GM18526 (cell line): ENCODE data around the gene CACNA1B.

Experiments used
- POLR2A ChIP-seq: IDR thresholded peaks from 3 replicates; pipeline ENCODE4 v1.6.1; 2011; ENCODE audit not compliant: insufficient read length; ENCODE audit errors: extremely low read depth

The CACNA1B gene

DNA sequence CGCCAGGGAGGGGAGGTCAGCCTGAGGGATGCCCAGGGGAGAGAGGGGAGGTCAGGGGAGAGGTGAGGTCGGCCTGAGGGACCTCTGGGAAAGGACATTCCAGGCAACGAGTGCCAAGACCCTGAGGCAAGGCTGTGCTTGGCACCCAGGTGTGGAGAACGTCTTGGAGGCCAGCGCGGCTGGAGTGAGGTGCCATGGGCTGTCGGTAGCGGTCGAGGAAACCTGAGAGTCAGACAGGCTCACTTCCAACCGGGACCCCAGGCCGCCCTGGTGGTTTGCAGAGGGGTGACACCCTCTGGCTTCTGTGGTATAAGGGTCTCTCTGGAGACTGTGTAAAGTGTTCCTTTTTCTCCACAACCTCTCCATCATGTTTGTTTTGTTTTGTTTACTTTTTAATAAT is 82.9 kb downstream of the CACNA1B start:
- no peak for TF ChIP-seq POLR2A

DNA sequence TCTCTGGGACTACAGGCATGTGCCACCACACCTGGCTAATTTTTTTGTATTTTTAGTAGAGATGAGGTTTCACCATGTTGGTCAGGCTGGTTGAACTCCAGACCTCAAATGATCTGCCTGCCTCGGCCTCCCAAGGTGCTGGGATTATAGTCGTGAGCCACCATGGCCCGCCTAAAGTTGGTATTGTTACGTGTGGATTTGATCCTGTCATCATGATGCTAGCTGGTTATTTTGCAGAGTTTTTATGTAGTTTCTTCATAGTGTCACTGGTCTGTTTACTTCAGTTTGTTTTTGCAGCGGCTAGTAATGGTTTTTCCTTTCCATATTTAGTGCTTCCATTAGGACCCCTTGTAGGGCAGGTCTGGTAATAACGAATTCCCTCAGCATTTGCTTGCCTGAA is 85.9 kb downstream of the CACNA1B start:
- no peak for TF ChIP-seq POLR2A

DNA sequence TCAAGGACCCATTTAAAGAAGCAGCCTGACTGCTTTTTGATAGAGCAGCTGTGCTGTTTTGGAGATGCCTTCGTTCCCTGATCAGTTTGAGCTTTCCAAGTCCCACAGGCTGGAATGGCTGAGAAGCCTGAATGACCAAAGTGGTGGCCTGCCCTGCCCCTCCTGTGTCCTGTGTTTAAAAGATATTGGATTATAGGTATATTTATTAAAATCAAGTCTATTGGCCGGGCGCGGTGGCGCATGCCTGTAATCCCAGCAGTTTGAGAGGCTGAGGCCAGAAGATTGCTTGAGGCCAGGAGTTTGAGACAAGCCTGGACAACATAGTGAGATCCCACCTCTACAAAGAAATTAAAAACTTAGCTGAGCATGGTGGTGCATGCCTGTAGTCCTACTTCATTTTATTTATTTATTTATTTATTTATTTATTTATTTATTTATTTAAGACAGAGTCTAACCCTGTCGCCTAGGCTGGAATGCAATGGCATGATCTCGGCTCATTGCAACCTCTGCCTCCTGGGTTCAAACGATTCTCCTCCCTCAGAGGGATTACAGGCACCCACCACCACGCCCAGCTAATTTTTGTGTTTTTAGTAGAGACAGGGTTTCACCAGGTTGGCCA is 87.7 kb downstream of the CACNA1B start:
- TF ChIP-seq POLR2A = no peak

DNA sequence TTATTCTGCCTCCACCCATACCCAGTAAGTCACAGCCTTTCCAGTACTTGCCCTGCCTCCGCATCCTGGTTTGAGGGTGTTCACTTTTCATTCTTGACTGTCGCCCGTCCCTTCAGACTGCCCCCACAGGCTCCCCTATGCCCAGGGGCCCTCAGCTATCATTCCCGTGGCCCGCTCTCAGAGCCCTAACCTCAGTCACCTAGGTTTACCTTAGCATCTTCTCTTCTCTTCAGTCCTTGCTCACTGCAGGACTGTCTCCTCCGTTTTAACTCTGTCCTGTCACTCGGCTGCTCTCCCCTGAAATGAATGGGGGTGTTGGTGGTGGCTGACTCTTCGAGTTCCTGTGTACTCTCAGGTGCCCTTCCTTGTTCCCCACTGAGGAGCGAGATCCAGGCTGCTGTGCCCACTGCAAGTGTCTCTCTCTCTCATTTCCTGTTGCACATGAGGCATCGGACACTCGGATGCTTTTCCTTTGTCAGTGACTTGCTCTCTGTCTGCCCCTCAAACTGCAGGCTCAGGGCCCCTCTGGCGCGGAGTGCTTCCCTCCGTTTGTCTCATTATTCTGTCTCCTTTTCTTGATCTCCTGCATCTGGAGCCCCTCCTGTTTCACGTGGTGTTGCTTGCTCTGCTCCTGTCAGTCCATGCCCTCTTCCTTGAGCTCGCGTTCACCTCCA is 89.8 kb downstream of the CACNA1B start:
- no peak for TF ChIP-seq POLR2A

DNA sequence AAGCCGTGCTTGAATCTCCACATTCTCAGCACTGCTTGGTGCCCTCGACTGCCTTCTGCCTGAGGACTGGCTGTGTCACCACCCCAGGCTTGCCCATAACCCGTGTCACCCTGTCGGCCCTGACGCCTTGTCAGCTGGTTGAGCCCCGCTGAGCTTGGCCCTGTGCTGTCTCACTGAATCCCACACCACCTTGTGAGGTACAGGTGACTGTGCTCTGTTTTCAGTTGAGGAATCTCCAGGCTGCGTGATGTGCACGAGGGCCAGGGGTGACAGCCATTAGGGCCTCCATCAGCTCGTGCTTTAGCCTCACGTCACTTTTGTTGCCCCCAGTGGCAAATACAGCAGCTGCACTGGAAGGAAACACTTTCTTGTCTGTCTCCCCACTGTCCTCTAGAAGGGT is 90.7 kb downstream of the CACNA1B start:
- TF ChIP-seq POLR2A = no peak

DNA sequence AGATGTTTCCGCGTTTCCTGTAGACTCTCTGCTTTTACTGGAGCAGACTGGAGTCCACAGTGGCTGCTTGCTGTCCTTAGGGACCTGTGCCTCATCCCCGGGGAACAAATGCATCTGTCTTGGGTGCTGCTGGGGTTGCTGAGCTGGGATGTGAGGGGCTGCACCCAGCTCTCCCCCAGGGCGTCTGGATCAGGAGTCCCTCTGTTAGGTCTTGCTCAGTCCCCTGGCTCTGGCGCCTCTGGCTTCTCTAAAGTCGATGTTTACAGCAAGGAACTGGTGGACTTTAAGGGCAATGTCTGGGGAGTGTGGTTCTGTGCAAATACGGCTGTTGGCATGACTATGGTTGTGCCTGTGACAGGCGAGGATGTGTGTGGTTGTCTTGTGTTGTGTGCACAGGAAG is 91.4 kb downstream of the CACNA1B start:
- no peak for TF ChIP-seq POLR2A

DNA sequence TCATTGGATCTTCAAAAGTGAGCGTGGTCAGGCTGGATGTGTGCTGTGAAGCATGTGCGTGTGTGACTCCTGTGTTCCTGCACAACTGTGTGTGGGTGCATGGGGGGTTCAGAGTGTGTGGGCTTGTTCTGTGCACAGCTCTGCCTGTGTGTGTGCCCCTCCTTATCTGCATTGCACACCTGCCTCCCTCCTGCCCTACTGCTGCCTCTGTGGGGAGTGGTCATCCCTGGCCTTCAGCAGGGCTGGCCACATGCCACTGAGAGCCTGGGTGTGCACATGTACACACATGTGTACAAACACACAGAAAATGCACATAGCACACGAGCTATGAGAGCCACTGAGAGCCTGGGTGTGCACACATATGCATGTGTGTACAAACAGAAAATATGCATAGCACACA is 92.1 kb downstream of the CACNA1B start:
- TF ChIP-seq POLR2A = no peak

DNA sequence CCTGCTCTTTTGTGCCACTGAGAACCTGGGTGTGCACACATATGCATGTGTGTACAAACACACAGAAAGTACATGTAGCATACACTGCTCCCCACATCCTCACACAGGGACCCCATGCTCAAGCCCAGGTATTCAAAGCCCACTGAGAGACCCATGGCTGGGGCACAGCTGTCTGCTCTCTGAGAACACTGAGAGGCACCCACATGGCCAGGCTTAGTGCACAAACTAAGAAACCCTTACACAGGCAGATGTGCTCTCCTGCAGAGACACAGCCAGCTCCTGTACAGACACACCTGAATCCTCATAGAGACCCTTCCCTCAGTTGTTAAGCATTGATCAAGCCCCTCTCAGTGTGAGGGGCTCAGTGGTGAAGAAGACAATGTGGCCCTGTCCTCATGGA is 92.5 kb downstream of the CACNA1B start:
- no peak for TF ChIP-seq POLR2A

DNA sequence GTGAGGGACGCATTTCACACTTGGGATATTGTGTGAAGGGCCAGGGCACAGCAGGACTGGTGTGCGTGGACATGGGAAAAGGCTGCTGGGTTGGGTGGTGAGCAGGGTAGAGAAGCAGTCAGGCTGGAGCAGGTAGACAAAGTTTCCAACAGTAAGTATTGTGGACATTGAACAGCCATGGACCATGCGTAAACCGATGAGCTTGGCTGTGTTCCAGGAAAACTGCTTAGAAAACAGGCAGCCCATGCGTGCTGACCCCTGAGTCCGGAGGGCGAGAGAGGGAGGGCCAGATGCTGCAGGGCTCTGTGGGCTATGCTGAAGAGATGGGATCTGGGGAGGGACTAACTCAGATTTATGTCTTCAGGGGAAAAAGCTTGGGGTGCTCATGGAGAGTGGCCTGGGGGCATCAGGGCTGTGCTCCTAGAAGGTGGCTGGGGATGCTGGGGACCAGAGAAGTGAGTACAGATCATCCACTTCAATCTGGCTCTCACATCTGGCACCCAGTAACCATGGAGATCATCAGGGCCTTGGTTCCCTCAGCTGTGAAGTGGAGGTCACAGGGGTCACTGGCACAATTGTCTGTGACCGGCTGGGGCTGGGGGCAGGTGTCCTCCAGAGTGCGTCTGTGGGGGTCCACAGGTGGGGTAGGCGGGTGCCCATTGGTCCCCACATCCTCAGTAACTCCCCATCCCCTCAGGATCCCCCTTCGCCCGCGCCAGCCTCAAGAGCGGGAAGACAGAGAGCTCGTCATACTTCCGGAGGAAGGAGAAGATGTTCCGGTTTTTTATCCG is 93.3 kb downstream of the CACNA1B start:
- no peak for TF ChIP-seq POLR2A

DNA sequence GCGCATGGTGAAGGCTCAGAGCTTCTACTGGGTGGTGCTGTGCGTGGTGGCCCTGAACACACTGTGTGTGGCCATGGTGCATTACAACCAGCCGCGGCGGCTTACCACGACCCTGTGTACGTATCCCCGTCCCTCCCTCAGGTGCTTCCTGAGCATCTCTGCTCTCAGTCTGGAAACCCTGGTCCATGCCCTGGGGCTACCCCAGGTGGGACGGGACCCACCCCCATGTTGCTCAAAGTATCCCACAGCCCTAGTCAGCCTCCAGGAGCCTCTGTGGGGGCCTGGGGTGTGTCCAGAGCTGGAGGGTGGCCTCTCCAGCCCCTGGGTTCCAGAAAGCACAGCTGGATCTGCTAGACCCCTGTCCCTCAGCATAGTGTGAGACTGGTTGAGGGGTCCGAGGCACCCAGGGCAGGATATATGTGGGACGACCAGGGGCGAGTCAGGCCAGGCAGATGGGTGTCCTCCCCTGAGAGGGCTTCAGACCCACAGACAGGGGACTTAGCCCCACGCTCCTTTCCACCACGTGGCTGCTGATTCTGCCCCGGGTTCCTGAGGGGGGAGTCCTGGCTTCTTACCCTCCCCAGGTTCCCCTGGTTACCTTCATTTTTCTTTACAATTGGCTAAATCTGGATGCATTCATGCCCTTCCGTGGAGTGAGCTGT is 94.0 kb downstream of the CACNA1B start:
- no peak for TF ChIP-seq POLR2A

DNA sequence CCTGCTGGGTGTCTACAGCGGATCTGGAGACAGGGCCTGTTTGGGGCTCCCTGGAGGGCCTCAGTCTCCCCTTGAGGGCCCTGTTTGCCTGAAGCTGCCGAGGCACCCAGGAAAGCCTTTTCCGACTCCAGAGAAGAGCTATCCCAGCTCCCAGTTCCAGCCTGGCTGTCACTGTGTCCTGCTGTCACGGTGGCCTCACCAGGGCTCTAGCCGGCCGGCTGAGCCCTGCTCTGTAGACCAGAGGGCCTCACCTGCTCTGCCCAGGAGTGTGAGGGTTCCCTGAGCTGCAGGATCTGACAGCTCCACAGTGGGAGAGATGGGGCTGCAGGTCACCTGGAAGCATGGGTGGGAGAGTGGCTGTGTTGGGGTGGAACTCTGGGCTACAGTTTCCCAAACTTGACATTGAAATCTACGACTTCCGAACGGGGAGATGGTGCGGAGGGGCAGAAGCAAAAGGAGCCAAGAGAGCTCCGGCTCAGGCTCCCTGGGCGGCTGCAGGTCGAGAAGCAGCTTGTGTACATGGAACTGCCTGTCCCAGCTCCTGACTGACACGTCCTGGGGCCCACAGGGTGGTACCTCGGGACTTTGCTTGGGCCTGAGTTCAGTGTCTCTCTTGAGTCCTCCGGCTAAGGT is 94.9 kb downstream of the CACNA1B start:
- TF ChIP-seq POLR2A = no peak

DNA sequence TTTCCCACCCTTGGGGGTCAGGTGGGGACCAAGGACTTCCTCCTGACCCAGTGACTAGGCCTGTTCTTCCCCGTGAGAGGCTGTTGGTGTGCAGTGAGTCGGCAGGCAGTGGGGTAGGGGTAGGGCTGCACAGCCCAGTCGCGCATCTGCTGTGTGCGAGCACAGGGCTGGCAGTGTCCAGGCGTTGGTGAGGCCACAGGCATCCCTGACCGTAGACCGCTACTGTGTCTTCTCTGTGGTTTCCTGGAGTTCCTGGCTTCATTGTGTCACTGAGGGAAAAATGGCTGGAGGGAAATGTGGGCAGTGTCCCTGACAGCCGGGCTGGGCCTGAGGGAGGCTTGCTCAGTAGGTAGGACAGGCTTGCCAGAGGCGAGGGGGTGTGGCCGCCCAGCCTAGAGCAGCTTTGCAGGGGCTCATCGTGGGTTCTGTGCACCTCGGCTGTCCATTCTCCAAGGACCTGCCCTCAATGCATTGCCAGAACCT is 95.4 kb downstream of the CACNA1B start:
- no peak for TF ChIP-seq POLR2A

DNA sequence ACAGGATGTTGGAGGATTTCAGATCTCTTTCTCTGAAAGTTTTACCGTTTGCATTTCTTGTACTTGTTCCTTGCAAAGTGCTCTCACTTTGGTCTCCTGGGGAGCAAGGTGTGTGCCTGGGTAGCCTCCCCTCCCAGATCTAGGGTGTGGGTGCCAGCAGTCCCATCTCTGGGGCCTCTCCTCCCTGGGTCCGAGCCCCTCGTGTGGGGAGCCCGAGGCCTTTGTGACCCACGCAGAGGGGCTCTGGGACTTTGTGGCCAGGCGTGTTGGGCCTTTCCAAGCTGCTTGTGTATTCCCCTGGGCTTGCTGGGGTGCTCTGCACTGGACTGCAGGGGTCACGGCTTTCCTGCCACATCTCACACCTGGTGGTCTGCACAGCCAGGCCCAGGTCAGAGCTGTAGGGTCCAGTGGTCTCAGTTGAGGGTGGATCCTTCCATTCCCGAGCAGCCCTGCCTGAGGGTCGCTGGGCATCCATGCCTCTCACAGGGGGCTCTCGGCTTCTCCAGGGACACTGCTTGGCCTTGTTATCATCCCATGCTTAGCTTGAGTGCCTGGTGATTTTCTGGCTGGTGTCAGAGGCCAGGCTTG is 96.3 kb downstream of the CACNA1B start:
- TF ChIP-seq POLR2A = no peak

DNA sequence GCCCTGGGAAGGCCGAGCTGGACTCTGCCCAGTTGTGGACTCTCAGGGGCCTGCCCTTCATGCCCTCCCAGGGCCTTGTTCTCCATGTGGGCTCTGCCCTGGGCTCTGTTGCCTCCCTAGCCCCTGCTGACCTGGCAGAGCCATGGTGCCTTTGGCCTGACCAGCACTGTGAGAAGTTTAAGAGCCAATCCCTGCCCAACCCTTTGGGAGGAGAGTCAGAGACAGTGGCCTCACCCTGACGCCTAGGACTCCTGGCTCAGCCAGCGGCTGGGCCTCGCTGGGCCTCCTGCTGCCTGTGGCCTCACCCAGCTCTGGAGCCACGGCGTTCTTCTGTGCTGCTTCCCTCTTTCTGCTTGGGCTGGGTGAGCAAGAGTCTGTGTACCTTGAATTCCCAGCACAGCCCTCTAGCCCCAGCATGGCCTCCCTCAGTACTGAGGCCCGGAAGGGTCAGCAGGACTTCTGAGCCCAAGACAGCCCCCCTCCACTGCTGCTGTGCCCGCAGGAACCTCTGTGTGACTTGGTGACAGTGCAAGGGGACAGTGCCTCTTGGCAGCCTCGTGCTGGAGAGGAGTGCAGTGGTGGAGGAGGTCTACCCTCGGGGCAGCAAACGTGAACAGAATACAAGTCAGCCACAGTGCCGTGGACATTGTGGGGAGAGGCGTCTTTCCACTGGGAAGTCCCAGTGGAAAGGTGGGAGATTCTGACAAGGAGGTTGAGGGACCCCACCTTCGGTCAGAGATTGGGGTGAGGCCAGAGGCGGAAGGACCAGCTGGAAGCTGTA is 97.4 kb downstream of the CACNA1B start:
- TF ChIP-seq POLR2A = no peak
